NB4 (cell line): ENCODE data around the gene APP.

Experiments
- CTCF ChIP-seq: IDR thresholded peaks from one replicate; pipeline ENCODE4 v1.5.1; 2012; ENCODE audit warnings: low read depth, low read length
- MAX ChIP-seq: IDR thresholded peaks from 2 replicates; pipeline ENCODE4 v1.6.1; 2011; ENCODE audit warnings: low read depth, low read length
- MYC ChIP-seq: IDR thresholded peaks from 2 replicates; pipeline ENCODE4 v1.6.1; 2011; ENCODE audit warnings: low read depth, low read length

- no peak for TF ChIP-seq CTCF
- TF ChIP-seq MAX: no peak
- TF ChIP-seq MYC: no peak
These were observed 33.9 kb downstream of the APP start for GRCh38 chr21:26136671-26137070.
